CD4-positive, alpha-beta T cell treated with Interleukin-6 for 4 hours (primary cell): ENCODE data around the gene ABHD16B.
"Not testable (repeated sequence)": the region's sequence is repeated elsewhere in the genome, so short reads cannot be mapped to it uniquely, and the experiment has no call there.

Experiments used
- DNase-seq: peaks from one replicate; pipeline ENCODE4 v3.0.0-alpha.2; 2020; ENCODE audit warnings: mixed read lengths

ABHD16B gene

DNA sequence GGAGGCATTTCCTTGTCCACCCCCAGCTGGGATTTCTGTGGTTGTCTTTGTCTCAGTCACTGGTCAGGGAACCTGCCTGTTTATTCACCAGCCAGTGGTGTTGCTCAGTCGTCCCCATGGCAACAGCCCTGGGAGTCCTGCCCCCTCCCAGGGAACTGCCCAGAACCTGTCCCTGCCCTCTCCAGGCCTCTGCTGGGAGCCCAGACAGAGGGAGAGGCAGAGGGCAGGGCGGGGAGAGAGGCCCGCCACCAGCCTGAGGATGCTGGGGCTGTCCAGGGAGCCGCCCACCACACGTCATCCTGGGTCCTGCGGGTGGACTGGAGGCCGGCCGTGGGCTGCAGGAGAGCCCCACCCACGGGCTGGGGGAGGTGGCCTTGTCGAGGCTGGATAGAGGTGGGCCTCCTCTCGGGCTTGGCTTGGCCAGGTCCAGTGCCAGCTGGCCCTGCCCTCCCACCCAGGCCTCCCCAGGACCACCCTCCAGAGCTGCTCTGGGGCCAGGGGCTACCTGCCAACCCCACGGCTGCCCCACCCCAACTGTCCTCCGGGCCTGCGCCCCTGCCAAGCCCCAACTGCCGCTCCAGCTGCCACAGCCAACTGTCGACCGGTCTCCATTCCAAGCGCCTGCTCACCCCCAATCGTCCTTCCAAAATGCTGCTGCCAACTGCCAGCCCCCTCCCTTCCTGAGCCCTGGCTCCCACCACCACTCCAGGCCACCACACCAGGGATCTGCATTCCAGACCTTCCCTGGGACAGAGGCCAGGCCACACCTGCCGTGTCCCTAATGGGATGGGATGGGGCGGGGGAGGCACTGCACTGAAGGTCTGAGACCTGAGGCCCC, 26.1 kb upstream of the ABHD16B start:
- DNase-seq: no peak

GRCh38 chr20:63836458-63837344, 24.6 kb upstream of the ABHD16B start:
- DNase-seq: no peak

GRCh38 chr20:63837479-63837878, 23.8 kb upstream of the ABHD16B start:
- no peak for DNase-seq

DNA sequence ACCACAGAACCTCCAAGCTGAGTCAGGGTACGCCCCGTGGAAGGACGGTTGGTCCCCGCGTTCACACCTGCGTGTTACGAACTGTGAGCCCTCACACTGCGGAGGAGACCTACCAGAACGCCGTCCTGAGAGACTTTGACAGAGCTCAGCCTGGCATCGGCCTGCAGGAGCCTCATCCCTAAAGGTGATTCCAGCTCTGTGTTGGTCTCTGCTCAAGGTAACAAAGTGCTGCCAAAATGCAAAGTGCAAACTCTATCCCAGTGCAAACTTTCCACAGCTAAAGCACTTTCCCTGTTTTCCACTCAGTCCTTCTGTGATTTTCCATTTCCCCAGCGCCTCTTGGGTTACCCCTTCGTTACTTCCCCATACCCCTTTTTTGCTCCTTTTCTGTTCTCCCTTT, 21.7 kb upstream of the ABHD16B start:
- no peak for DNase-seq

GRCh38 chr20:63840405-63840828, 20.9 kb upstream of the ABHD16B start:
- no peak for DNase-seq

DNA sequence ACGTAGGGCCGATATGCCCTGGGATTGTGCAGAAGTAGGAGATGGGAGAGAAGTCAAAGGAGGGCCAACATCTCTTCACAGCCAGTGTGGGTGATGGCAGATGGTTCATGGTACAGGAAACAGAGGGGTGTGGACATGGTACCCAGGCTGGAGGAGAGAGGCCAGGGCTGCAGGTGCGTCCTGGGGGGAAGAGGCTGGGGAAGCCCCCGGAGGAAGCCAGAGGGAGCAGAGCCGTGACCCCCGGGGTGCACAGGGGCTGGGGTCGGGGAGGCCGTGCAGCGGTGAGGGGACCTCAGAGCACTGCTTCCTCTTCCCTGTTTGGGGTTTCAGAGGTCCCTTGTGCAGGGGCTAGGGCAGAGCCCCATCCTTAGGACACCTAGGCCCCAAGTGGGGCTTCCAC, 19.0 kb upstream of the ABHD16B start:
- no peak for DNase-seq

- DNase-seq: no peak
Measured at GRCh38 chr20:63843222-63843621, 18.1 kb upstream of the ABHD16B start.

GRCh38 chr20:63843778-63844177, 17.5 kb upstream of the ABHD16B start:
- no peak for DNase-seq

- no peak for DNase-seq
Measured at GRCh38 chr20:63844511-63844991, 16.7 kb upstream of the ABHD16B start.

DNA sequence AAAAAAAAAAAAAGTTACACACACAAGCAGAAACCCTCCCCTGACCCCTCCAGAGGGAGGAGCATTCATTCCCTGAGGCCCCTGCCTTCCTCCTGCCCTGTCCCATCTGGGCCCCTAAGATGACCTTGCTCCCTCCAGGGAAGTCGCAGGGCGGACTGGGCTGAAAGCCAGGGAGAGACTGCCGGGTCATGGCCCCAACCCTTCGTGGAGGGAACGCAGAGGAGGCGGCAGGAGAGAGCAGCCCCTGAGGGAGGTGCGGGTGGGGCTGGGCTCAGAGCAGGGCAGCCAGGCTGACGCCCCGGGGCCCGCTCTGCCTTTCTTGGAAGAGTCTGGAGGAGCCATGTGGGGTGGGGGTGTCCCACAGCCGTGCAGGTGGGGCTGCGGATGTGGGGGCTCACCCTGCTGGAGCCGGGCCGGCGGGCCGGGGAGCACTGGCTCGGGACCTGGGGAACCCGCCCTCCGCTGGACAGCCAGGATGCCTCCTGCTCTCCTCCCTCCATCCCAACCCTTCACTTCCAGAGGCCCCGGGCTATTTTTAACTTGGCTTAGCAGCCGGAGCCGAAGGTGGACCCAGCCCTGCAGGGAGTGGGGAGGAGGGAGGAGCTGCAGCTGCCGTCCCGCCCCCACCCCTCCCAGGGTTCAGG, 15.0 kb upstream of the ABHD16B start:
- no peak for DNase-seq

- no peak for DNase-seq
Measured at GRCh38 chr20:63846888-63847236, 14.4 kb upstream of the ABHD16B start.

DNA sequence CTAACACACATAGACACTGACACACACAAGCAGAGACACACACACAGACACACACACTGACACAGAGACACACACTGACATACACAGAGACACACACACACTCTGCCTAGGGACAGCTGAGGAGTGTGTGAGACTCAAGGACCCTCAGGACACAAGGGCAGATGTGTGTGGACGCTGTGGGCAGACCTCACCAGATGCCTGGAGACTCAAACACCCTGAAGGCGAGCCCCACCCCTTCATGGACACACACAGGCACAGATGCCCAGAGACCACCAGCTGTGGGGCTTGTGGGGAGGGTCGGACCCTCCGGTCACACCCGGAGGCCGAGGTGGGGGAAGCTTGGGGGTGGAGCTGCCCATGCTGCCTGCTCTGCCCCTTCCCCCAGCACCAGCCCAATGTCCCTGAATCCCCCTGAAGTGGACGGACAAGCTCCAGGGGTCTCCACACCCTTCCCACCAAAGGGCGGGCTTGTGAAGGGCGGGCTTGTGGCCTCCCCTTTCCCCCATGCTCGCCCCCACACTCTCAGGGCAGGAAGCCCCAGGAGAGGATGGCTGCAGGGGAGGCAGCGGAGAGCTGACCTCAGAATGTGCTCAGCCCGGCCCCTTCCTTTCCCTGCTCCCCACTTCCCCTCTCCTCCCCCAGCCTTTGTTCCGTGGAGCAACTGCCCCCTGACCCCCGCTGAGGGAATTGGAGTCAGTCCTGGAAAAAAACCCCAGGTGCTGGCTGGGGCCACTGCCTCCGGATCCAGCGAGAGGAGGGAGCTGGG, 13.9 kb upstream of the ABHD16B start:
- no peak for DNase-seq

DNA sequence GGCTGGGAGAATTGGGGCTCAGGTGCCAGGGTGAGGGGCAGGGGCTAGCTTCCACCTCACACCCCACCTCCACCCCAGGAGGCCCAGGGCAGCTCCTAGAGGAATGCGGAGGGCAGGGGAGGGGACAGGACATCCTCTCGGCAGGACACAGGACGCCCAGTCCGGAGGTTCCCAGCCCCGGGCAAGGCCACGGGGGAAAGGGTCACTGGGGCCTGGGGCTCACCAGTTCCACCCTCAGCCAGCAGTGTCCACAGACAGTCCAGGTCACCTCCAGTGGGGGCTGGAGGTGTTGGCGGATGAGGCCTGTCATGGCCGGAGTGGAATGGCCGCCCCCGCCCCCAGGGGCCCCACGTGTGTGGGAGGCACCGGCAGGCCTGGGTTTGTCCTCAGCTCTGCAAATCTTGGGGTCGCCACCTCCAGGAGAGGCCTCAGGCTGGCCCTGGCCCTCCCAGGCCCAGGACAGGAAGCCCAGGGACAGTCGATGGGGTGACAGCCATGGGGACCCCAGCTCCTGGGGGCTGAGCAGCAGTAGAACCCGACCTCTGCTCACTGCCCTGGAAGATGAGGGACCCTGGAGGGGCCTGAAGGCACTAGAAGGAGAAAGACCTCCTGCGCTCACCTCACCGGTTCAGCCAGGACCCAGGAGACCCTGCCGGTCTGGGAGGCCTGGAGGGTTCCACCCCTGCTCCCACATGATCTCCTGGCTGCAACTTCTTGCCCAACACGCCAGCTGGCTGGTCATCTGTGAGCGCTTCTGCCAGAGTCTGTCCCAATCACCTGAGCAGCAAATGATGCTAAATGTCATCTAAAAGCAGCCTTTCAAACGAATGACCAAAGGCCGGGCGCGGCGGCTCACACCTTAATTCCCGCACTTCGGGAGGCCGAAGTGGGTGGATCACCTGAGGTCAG, 13.0 kb upstream of the ABHD16B start:
- no peak for DNase-seq

DNA sequence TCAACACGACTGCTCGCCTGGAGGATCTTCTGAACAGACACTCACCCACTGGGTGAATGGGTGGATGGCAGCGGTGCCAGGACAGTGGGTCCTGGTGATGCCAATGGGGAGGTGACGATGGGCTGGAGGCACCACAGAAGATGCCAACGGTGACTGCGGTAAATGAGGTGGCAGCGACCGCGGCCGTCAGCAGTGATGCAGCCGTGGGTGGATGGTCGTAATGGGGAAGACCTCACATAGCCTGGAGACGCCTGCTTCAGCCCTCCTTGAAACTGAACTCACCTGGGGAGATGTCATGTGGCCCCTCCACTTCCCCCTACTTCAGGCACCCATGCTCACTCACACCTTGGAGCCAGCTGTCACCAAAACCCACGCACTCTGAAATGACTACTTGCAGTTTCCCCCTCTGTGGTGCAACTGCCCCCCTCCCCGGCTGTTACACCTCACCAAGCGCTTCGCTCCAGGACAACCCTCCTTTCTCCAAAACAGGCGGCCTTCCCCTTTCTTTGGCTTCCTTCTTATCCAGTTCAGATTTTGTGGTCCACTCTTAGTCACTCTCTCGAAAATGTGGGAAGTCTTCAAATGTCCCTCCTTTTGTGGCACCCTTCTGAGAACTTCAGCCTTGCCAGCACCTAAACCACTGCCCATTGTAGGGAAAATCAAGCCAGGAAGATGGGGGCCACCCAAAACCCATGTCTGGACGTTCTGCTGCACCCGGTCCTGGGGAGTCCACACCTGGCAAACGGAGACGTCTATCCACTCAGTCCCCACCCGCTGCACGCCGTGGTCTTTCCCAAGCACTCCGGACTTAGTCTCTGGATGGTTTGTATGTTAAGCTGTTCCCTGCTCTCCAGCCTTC, 10.4 kb upstream of the ABHD16B start:
- no peak for DNase-seq

GRCh38 chr20:63851548-63851943, 9.8 kb upstream of the ABHD16B start:
- DNase-seq: not testable (repeated sequence)

DNA sequence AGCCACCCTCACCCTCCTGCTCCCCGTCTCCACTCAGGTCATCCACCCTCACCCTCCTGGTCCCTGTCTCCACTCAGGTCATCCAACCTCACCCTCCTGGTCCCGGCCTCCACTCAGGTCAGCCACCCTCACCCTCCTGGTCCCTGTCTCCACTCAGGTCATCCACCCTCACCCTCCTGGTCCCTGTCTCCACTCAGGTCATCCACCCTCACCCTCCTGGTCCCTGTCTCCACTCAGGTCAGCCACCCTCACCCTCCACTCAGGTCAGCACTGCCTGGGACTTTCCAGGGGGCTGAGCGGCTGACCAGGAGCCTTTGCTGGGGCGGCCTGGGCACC, 7.6 kb upstream of the ABHD16B start:
- not testable (repeated sequence) for DNase-seq

DNA sequence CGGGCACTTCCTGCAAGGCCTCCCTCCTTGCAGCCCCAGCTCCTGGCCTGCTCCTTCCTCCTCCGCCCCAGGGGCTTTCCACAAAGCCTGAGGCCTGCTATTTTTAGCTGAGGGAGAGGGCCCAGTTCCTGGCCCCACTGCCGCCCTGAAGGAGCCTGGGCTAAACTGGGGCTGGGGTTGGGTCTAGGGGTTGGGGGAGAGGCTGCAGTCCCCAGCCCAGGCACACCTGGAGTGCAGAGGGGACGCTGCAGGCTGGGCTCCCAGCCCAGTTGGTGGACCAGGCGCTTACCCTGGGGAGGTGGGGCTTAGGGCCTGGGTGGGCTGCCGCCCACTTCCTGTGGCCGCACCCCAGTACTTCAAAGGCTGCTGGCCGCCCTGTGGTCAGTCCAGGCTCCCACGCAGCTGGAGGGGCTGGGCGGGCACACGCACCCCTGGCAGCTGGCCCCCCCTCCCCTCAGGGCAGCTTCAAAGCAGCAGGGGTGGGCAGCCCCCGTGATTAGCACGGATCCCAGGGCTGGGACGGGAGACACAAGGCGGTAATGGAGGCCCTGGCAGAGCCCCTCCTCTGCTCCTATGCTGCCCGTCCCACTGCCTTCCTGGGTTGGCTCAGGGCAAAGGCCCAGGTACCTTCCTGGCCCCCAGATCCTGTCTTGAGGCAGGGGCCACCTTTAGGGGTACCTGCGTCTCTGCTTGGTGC, 7.1 kb upstream of the ABHD16B start:
- no peak for DNase-seq

- DNase-seq: no peak
Measured at GRCh38 chr20:63854766-63855362, 6.4 kb upstream of the ABHD16B start.

GRCh38 chr20:63855363-63856097, 5.8 kb upstream of the ABHD16B start:
- DNase-seq: no peak
